Esophagus squamous epithelium (tissue), 5 donors: ENCODE data around the gene SNX17. TPM values are rescaled to one million over a fixed set of nuclear protein-coding genes. Genes with fewer than 3 reads are reported as not detected.

Source experiments
- DNase-seq: peaks from one replicate; lab custom pipeline; 2025; lab: John Stamatoyannopoulos, UW
- H3K27ac ChIP-seq, 4 donors: fragments of 200-600 bp; sonication (generic); one replicate each; pipeline ENCODE4 v1.5.1; 2016 to 2019; ENCODE audit warnings: mild to moderate bottlenecking in 1 of 4
- H3K27me3 ChIP-seq, 4 donors: fragments of 200-600 bp; sonication (generic); 1 replicate in 3 of 4; 2 replicates in 1 of 4; pipeline versions ENCODE4 v1.5.1 to v1.6.0; 2017 to 2021; ENCODE audit warnings: antibody characterized with exemption in 1 of 4
- H3K36me3 ChIP-seq, 3 donors: fragments of 200-600 bp; sonication (generic); one replicate each; pipeline ENCODE4 v1.5.1; 2016 to 2019
- H3K4me1 ChIP-seq, 3 donors: fragments of 200-600 bp; sonication (generic); one replicate each; pipeline ENCODE4 v1.5.1; 2017 to 2019
- H3K4me3 ChIP-seq, 4 donors: fragments of 200-600 bp; sonication (generic); 1 replicate in 3 of 4; 2 replicates in 1 of 4; pipeline ENCODE4 v1.5.1; 2016 to 2019; ENCODE audit warnings: mild to moderate bottlenecking in 2 of 4, moderate library complexity in 1 of 4
- H3K9me3 ChIP-seq, 3 donors: fragments of 200-600 bp; sonication (generic); one replicate each; pipeline ENCODE4 v1.5.1; 2016 to 2019
- POLR2A ChIP-seq, 4 donors: fragments of 450-650 bp; IDR thresholded peaks; one replicate each; pipeline ENCODE4 v1.6.1; 2017; ENCODE audit warnings: antibody characterized with exemption in 4 of 4, mild to moderate bottlenecking in 4 of 4, moderate library complexity in 3 of 4
- WGBS, 2 donors: methylation state at CpG; one replicate each; pipeline ENCODE4 v1.1.5; 2018; 5-methylcytosine and 5-hydroxymethylcytosine counted together
- intact Hi-C: fragments of 100-400 bp; cut with DNase I; formaldehyde crosslinking; loops from one replicate; pipeline ENCODE4 v1.15.0; 2022
- total RNA-seq, 4 donors: library from RNA; depleted of rRNA; stranded (reverse); fragments of >200 nt; gene quantifications; one replicate each; pipeline ENCODE4 v1.1.0, GENCODE V29; 2016
- TF ChIP-seq, protein P1 (sequence below), 6 experiments: fragments of 450-650 bp in 4 of 6; fragments of 200-600 bp in 2 of 6; sonication (generic) in 2 of 6; IDR thresholded peaks; one replicate each; pipeline ENCODE4 v1.5.1; 2016 to 2019; ENCODE audit warnings: antibody characterized with exemption in 6 of 6, mild to moderate bottlenecking in 4 of 6, moderate library complexity in 4 of 6
- donor health status: DM: yes; HTN: yes; CAD: no.

Gene SNX17
- total RNA-seq, 4 donors from 2014 or later = 53.5 to 106 (median 75.8) TPM

DNA sequence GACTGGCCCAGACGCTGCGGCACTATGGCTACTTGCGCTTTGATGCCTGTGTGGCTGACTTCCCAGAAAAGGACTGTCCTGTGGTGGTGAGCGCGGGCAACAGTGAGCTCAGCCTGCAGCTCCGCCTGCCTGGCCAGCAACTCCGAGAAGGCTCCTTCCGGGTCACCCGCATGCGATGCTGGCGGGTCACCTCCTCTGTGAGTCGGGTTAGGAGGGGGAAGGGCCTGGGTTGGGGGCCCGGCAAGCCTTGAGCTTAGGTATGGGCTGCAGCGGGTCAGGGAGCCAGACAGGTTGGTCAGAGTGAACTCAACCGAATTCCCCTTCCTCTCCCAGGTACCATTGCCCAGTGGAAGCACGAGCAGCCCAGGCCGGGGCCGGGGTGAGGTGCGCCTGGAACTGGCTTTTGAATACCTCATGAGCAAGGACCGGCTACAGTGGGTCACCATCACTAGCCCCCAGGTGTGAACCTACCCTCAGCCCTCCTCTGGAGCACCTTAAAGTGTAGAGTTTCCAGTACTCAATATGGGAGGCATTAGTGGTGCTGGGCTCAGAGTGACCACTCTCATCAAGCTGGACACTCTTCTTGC, 5.2 kb downstream of the SNX17 start:
- no peak for DNase-seq
- 83 to 84% methylated on average over 4 to 6 of the region's 20 CpGs for WGBS, 2 donors
- Histone ChIP-seq H3K9me3 (no peaks in the 10 kb centered on the region), H3K27me3 (no peaks in the 10 kb centered on the region), H3K36me3 (peaks cover 32 to 61% (median 34%) of the 10 kb centered on the region in 3 donors), H3K27ac (no peak overlapping the region), H3K4me1 (peaks cover 21 to 71% (median 22%) of the 10 kb centered on the region in 3 donors), H3K4me3 (no peak overlapping the region)
- intact Hi-C loops = no loop called here
- TF ChIP-seq, protein P1, sequence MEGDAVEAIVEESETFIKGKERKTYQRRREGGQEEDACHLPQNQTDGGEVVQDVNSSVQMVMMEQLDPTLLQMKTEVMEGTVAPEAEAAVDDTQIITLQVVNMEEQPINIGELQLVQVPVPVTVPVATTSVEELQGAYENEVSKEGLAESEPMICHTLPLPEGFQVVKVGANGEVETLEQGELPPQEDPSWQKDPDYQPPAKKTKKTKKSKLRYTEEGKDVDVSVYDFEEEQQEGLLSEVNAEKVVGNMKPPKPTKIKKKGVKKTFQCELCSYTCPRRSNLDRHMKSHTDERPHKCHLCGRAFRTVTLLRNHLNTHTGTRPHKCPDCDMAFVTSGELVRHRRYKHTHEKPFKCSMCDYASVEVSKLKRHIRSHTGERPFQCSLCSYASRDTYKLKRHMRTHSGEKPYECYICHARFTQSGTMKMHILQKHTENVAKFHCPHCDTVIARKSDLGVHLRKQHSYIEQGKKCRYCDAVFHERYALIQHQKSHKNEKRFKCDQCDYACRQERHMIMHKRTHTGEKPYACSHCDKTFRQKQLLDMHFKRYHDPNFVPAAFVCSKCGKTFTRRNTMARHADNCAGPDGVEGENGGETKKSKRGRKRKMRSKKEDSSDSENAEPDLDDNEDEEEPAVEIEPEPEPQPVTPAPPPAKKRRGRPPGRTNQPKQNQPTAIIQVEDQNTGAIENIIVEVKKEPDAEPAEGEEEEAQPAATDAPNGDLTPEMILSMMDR (IDR thresholded peaks at IDR 0.05) = no peak
- TF ChIP-seq POLR2A (IDR thresholded peaks at IDR 0.05) = no peak

DNA sequence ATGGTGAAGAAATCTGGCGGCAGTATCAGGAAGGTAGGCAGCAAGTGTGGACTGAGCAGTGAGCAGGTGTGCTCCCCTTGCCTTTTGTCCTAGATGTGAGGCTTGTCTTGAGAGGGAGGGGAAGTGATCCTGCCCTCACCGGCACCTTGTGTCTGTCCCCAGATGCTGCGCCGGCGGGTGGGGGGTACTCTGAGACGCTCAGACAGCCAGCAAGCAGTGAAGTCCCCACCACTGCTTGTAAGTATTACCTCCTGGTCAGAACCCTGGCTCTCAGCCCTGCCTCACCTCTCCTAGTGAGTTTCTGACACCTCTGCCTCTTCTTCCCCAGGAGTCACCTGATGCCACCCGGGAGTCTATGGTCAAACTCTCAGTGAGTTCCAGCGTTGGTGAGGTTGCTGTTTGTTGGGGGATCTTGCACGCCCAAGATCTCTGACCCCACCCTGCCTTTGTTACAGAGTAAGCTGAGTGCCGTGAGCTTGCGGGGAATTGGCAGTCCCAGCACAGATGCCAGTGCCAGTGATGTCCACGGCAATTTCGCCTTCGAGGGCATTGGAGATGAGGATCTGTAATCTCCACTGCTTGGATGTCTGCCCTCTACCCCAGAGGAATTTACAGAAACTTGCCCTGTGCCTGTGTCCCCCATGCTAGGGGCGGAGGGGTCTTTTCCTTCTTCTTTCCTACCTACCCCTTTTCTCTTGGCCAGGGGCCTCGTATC, 5.9 kb downstream of the SNX17 start:
- Histone ChIP-seq H3K4me1 (peaks cover 24 to 71% (median 26%) of the 10 kb centered on the region in 3 donors), H3K27ac (no peak overlapping the region), H3K27me3 (no peaks in the 10 kb centered on the region), H3K4me3 (no peak overlapping the region), H3K9me3 (no peaks in the 10 kb centered on the region), H3K36me3 (peaks cover 32 to 62% (median 34%) of the 10 kb centered on the region in 3 donors)
- no peak for DNase-seq
- TF ChIP-seq, protein P1 (IDR thresholded peaks at IDR 0.05) = no peak
- TF ChIP-seq POLR2A (IDR thresholded peaks at IDR 0.05) = no peak
- intact Hi-C loops = no loop called here
- WGBS, 2 donors = 83 to 94% methylated on average over 8 to 14 of the region's 16 CpGs

DNA sequence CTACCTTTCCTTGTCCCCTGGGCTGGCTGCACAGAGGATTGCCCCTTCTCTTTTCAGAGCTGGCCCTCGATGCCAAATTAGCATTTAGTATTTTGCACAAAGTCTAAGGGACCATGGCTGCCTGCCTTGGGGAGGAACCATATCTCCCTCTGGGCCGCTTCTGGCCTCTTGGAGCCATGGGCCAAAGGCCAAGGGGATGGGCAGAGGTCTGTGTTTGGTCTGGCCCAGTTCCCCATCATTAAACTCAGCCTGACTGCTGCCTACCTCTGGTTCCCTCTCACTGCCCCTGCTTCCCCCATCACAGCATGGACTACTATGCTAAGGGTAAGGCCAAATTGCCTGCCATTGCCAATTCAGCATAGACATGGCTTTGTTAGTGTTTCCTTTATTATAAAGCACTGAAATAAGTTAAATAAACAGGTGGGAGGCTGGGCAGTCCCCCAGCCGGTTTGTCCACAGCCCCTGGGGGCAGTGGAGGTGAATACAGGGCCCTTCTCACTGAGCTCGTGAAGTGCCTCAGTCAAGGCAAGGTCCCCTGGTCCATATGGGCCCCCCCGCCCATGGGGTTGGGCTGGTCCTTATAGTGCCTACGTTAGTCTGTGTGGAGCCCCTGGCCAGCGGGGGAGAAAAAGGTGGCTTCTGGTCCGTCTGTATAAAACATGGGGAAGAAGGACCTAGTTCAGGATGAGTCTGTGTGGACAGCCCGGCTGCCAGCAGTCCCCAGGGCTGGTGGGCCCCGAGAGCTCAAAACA, 6.6 kb downstream of the SNX17 start:
- no peak overlapping the region for H3K27ac ChIP-seq
- 50 to 58% methylated on average over 2 to 9 of the region's 10 CpGs for WGBS, 2 donors
- H3K9me3 ChIP-seq = no peaks in the 10 kb centered on the region
- TF ChIP-seq POLR2A (IDR thresholded peaks at IDR 0.05) = no peak
- TF ChIP-seq, protein P1 (IDR thresholded peaks at IDR 0.05) = no peak
- no peaks in the 10 kb centered on the region for H3K27me3 ChIP-seq
- H3K4me1 ChIP-seq = peaks cover 19 to 69% (median 20%) of the 10 kb centered on the region in 3 donors
- peaks cover 32 to 69% (median 34%) of the 10 kb centered on the region in 3 donors for H3K36me3 ChIP-seq
- no peak for DNase-seq
- intact Hi-C loops = no loop called here
- H3K4me3 ChIP-seq = no peak overlapping the region

DNA sequence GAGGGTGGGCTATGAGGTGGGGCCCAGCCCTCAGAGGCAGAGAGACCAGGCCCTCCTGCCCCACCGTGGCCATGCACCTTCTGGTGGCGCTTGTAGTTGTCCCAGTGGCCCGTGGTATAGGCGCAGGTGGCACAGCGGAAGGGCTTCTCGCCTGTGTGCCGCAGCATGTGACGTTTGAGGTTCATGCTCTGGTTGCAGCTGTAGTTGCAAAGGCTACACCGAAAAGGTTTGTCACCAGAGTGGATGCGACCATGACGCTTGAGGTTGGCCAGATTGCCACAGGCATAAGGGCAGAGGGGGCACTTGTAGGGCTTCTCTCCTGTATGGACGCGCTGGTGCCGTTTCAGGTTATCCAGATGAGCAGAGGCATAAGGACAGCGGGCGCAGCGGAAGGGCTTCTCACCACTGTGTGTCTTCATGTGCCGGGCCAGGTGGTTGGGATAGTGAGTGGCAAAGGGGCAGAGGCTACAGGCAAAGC, 7.2 kb downstream of the SNX17 start:
- Histone ChIP-seq H3K27ac (no peak overlapping the region), H3K9me3 (no peaks in the 10 kb centered on the region), H3K27me3 (no peaks in the 10 kb centered on the region), H3K4me3 (no peak overlapping the region), H3K4me1 (peaks cover 15 to 63% (median 19%) of the 10 kb centered on the region in 3 donors), H3K36me3 (peaks cover 32 to 75% (median 36%) of the 10 kb centered on the region in 3 donors)
- 90 to 93% methylated on average over 2 to 10 of the region's 18 CpGs for WGBS, 2 donors
- intact Hi-C loops = no loop called here
- no peak for DNase-seq
- TF ChIP-seq POLR2A (IDR thresholded peaks at IDR 0.05) = no peak
- TF ChIP-seq, protein P1 (IDR thresholded peaks at IDR 0.05) = no peak
